Measurements from ENCODE around the gene RIN3. TPM values are rescaled to one million over a fixed set of nuclear protein-coding genes. Genes with fewer than 3 reads are reported as not detected.

Gene RIN3
- total and polyA plus RNA-seq, 2 of the 4 experiments (the other 2 are of a cell fraction): 2.5 to 11.1 TPM

- Histone ChIP-seq H4K5ac (ENCODE audit: low read depth, low read length) (no peak overlapping the region), H4K20me1 (ENCODE audit: insufficient read depth, low read length) (no peaks in the 10 kb centered on the region), H2BK120ac (ENCODE audit: low read depth, low read length) (no peak overlapping the region), H2AK9ac (replicated peaks; ENCODE audit: low read depth, low read length, poor library complexity) (no peak overlapping the region), H3K4me3 (ENCODE audit: insufficient read depth, low read depth, low read length) (no peak overlapping the region), H2BK20ac (ENCODE audit: low read depth, low read length) (no peak overlapping the region), H3K27me3 (ENCODE audit: control insufficient read depth, insufficient read depth, low read length) (no peaks in the 10 kb centered on the region), H3K27ac (ENCODE audit: insufficient read depth, low read length) (no peak overlapping the region), H3K9ac (ENCODE audit: low read depth, low read length) (no peak overlapping the region), H4K8ac (ENCODE audit: low read depth in 2 of 2, low read length in 2 of 2) (no peak overlapping the region), H2BK5ac (ENCODE audit: low read depth, low read length, poor library complexity, severe bottlenecking) (no peak overlapping the region), H3K14ac (replicated peaks; ENCODE audit: low read depth, low read length) (no peak overlapping the region), H2AK5ac (ENCODE audit: low read depth, low read length) (no peak overlapping the region), H3K36me3 (ENCODE audit: control insufficient read depth, insufficient read depth, low read length) (no peaks in the 10 kb centered on the region), H3K4ac (ENCODE audit: low read depth, low read length) (no peak overlapping the region), H2AFZ (replicated peaks; ENCODE audit: low read length, poor library complexity) (no peak overlapping the region), H3K4me1 (ENCODE audit: control insufficient read depth, insufficient read depth, low read length) (peaks cover 6% of the 10 kb centered on the region), H3K79me1 (ENCODE audit: low read depth in 1 of 2, low read length in 2 of 2) (no peaks in the 10 kb centered on the region; a peak in 1 of 4 replicates), H2BK15ac (ENCODE audit: low read depth, low read length) (no peak overlapping the region), H3K23ac (ENCODE audit: low read depth, low read length) (no peak overlapping the region), H3K4me2 (ENCODE audit: low read depth, low read length) (no peak overlapping the region), H3K9me1 (ENCODE audit: insufficient read depth, low read length) (no peaks in the 10 kb centered on the region), H3K9me3 (ENCODE audit: control insufficient read depth, insufficient read depth, low read length) (no peaks in the 10 kb centered on the region), H4K91ac (ENCODE audit: insufficient read depth, low read depth, low read length) (no peak overlapping the region), H3K56ac (ENCODE audit: extremely low read depth, insufficient read depth, low read length) (no peak overlapping the region), H3K18ac (ENCODE audit: low read depth, low read length) (no peak overlapping the region)
- ATAC-seq (ENCODE audit: low read depth) (peak; percentile 50; the same call in 1 of the 2 replicates), DNase-seq (no peak)
- POLR2A ChIA-PET (ENCODE audit: unreplicated experiment): no interaction called here
- no TSS peak for BruUV-seq (replicated peaks)
- CTCF ChIA-PET: interaction anchor here (1.0 kb wide), 1 partner anchor 33 kb away, joined by 3 read pairs; no protein-coding TSS in a partner anchor
- no peak for TF ChIP-seq ELK1 (IDR thresholded peaks at IDR 0.05; ENCODE audit: borderline replicate concordance, low read depth, low read length)
- TF ChIP-seq MAFK (IDR thresholded peaks at IDR 0.05; ENCODE audit: low read depth, low read length): no peak
- TF ChIP-seq RFX5 (IDR thresholded peaks at IDR 0.05; ENCODE audit: low read depth, low read length): no peak
- TF ChIP-seq CHD1 (IDR thresholded peaks at IDR 0.05; ENCODE audit: low read depth, low read length): no peak
- no peak for TF ChIP-seq MAZ (IDR thresholded peaks at IDR 0.05; ENCODE audit: borderline replicate concordance, low read depth, low read length)
- no peak for TF ChIP-seq RCOR1 (IDR thresholded peaks at IDR 0.05; ENCODE audit: insufficient replicate concordance, low read length)
- no peak for TF ChIP-seq POLR2A (IDR thresholded peaks at IDR 0.05; ENCODE audit: low read depth, low read length)
- TF ChIP-seq RAD21 (IDR thresholded peaks at IDR 0.05; ENCODE audit: low read length): no peak
- no peak for TF ChIP-seq USF2 (IDR thresholded peaks at IDR 0.05; ENCODE audit: low read depth, low read length)
- no peak for TF ChIP-seq NFE2L2 (IDR thresholded peaks at IDR 0.05; ENCODE audit: low read depth, low read length)
- TF ChIP-seq CEBPB (IDR thresholded peaks at IDR 0.05; ENCODE audit: low read depth, low read length): no peak
- TF ChIP-seq MXI1 (IDR thresholded peaks at IDR 0.05; ENCODE audit: borderline replicate concordance, low read depth, low read length): no peak
- no peak for TF ChIP-seq FOS (IDR thresholded peaks at IDR 0.05; ENCODE audit: low read depth, low read length)
- intact Hi-C loops (cut with micrococcal nuclease): no loop called here
- WGBS, 2 experiments (ENCODE audit: extremely low coverage in 2 of 2, insufficient read length in 1 of 2): no CpG with 5 or more reads among the region's 5 CpGs
- in situ Hi-C loops (cut with MboI; ENCODE audit: low sequenced_read_pairs): no loop called here
- dilution Hi-C loops (cut with HindIII; ENCODE audit: low sequenced_read_pairs, unreplicated experiment): no loop called here
Measured at GRCh38 chr14:92719890-92720323, 206.3 kb downstream of the RIN3 start.
